ENCODE measurements around the gene IRS1.

Gene IRS1

GRCh38 chr2:226702376-226702775 lies 97.2 kb downstream of the IRS1 start:
- H3K27ac ChIP-seq = no peak overlapping the region
- no peaks in the 10 kb centered on the region for H3K4me1 ChIP-seq
- no peaks in the 10 kb centered on the region for H3K27me3 ChIP-seq
- intact Hi-C loops (cut with DNase I; ENCODE audit: low total_unique reads) = no loop called here
- no peak for DNase-seq
- no peaks in the 10 kb centered on the region for H3K36me3 ChIP-seq
- no peak for TF ChIP-seq CTCF (IDR thresholded peaks at IDR 0.05)
- no peak overlapping the region for H3K4me3 ChIP-seq
- H3K9me3 ChIP-seq = no peaks in the 10 kb centered on the region

GRCh38 chr2:226701052-226701451 lies 98.6 kb downstream of the IRS1 start:
- no peaks in the 10 kb centered on the region for H3K27me3 ChIP-seq
- no peaks in the 10 kb centered on the region for H3K36me3 ChIP-seq
- DNase-seq = no peak
- no peak for TF ChIP-seq CTCF (IDR thresholded peaks at IDR 0.05)
- H3K27ac ChIP-seq = no peak overlapping the region
- no peaks in the 10 kb centered on the region for H3K4me1 ChIP-seq
- no peak overlapping the region for H3K4me3 ChIP-seq
- intact Hi-C loops (cut with DNase I; ENCODE audit: low total_unique reads) = no loop called here
- H3K9me3 ChIP-seq = no peaks in the 10 kb centered on the region

GRCh38 chr2:226699321-226699720 lies 100.3 kb downstream of the IRS1 start:
- H3K27me3 ChIP-seq = no peaks in the 10 kb centered on the region
- no peak overlapping the region for H3K27ac ChIP-seq
- intact Hi-C loops (cut with DNase I; ENCODE audit: low total_unique reads) = no loop called here
- H3K4me1 ChIP-seq = no peaks in the 10 kb centered on the region
- no peak for TF ChIP-seq CTCF (IDR thresholded peaks at IDR 0.05)
- no peaks in the 10 kb centered on the region for H3K9me3 ChIP-seq
- peak; percentile 54 to 68 for DNase-seq
- no peak overlapping the region for H3K4me3 ChIP-seq
- no peaks in the 10 kb centered on the region for H3K36me3 ChIP-seq

DNA sequence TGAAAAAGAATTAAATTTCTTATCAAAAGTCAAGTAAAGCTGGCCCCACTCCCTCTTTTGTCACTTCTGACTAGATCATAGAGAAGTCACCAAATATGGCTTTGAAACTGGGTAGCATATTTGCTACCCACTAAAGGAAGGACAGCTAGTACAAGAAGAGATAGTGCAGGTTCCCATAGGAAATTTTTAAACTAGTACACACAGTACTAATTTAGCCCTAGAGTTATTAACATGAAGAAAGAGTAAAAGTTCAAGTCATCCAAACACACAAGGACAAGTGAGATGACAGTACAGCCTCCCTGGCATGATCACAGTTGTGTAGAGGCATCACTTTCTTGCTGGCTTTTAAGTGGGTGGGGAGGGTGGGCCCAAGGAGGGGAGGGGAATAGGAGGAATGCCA lies 100.9 kb downstream of the IRS1 start:
- no peaks in the 10 kb centered on the region for H3K27me3 ChIP-seq
- no peak for TF ChIP-seq CTCF (IDR thresholded peaks at IDR 0.05)
- no peaks in the 10 kb centered on the region for H3K4me1 ChIP-seq
- no peak for DNase-seq
- no peaks in the 10 kb centered on the region for H3K36me3 ChIP-seq
- H3K9me3 ChIP-seq = no peaks in the 10 kb centered on the region
- no peak overlapping the region for H3K4me3 ChIP-seq
- intact Hi-C loops (cut with DNase I; ENCODE audit: low total_unique reads) = no loop called here
- H3K27ac ChIP-seq = no peak overlapping the region

DNA sequence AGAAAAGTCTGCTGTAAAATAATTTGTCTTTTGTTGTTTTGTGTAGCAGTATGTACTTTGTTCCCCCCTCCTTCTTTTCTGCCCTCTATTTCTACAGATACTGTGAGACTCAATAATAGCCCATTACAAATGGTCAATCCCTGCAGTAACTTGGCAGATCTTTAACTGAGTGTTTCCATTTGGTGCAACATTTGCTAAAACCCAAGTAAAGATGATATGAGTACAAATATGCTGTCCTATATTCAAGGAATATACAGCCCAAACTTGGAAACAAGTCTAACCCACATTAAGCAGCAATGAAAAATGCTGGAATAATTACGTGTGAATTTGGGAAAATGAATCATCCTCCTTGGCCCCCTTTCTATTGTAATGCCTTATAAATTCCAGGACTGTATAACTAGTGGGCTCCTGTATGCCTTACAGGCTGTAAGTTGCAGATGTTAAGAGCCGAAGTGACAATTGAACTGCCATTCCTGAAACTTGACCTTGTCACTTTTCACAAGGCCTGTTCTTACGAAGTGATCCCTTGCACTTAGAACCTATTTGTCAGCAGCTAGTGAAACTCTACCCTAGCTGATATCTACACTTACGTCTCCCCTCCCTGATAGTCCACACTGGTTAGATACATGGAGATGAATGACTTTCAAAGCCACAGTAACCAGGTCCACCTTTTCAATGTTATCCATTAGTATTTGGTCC lies 104.9 kb downstream of the IRS1 start:
- intact Hi-C loops (cut with DNase I; ENCODE audit: low total_unique reads) = no loop called here
- DNase-seq = no peak
- H3K4me1 ChIP-seq = peaks cover 0 to 17% (median 8%) of the 10 kb centered on the region in 4 donors
- H3K4me3 ChIP-seq = no peak overlapping the region
- no peaks in the 10 kb centered on the region for H3K36me3 ChIP-seq
- TF ChIP-seq CTCF (IDR thresholded peaks at IDR 0.05) = no peak
- H3K27me3 ChIP-seq = no peaks in the 10 kb centered on the region
- H3K27ac ChIP-seq = no peak overlapping the region
- H3K9me3 ChIP-seq = no peaks in the 10 kb centered on the region

DNA sequence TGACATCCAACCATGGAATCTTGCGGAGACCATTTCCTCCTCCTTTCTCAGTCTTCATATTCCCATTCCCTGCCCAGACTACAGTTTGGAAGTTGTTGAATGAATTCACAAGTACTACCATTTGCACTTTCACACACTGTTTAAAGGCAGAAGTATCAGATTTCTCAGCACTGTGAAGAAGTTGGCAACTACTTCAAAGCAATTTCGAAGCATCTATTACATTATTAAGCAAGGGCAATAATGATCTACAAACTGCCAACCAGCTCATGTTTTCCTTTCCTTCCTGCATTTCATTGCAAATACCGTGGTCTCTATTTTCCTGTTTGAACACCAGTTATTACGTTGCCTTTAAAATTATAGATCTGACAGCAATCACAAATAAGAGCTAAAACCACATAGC lies 105.5 kb downstream of the IRS1 start:
- H3K9me3 ChIP-seq = no peaks in the 10 kb centered on the region
- intact Hi-C loops (cut with DNase I; ENCODE audit: low total_unique reads) = no loop called here
- no peak for DNase-seq
- H3K27me3 ChIP-seq = no peaks in the 10 kb centered on the region
- no peak overlapping the region for H3K27ac ChIP-seq
- H3K36me3 ChIP-seq = no peaks in the 10 kb centered on the region
- peaks cover 0 to 17% (median 8%) of the 10 kb centered on the region in 4 donors for H3K4me1 ChIP-seq
- TF ChIP-seq CTCF (IDR thresholded peaks at IDR 0.05) = no peak
- no peak overlapping the region for H3K4me3 ChIP-seq

All from tibial artery (tissue), 4 donors.